Ishikawa (cell line): ENCODE results near the gene C16orf78.

Source experiments
- CEBPB ChIP-seq: IDR thresholded peaks from 2 replicates; pipeline ENCODE4 v1.6.1; 2012
- CREB1 ChIP-seq: IDR thresholded peaks from 2 replicates; pipeline ENCODE4 v1.6.1; 2012; ENCODE audit warnings: low read depth
- EGR1 ChIP-seq: IDR thresholded peaks from 2 replicates; pipeline ENCODE4 v1.6.1; 2012
- EP300 ChIP-seq: IDR thresholded peaks from 2 replicates; pipeline ENCODE4 v1.6.1; 2012; ENCODE audit warnings: borderline replicate concordance
- FOXM1 ChIP-seq: IDR thresholded peaks from 2 replicates; pipeline ENCODE4 v1.6.1; 2012; ENCODE audit warnings: low read depth, borderline replicate concordance
- MAX ChIP-seq: IDR thresholded peaks from 2 replicates; pipeline ENCODE4 v1.6.1; 2012
- NFIC ChIP-seq: IDR thresholded peaks from 2 replicates; pipeline ENCODE4 v1.6.1; 2012
- RAD21 ChIP-seq: IDR thresholded peaks from 2 replicates; pipeline ENCODE4 v1.6.1; 2012; ENCODE audit warnings: low read depth
- REST ChIP-seq: IDR thresholded peaks from 2 replicates; pipeline ENCODE4 v1.6.1; 2012; ENCODE audit warnings: low read depth, mild to moderate bottlenecking
- TAF1 ChIP-seq: IDR thresholded peaks from 2 replicates; pipeline ENCODE4 v1.6.1; 2012; ENCODE audit warnings: low read depth, mild to moderate bottlenecking
- TCF12 ChIP-seq: IDR thresholded peaks from 2 replicates; pipeline ENCODE4 v1.6.1; 2012; ENCODE audit warnings: low read depth
- TEAD4 ChIP-seq: IDR thresholded peaks from 2 replicates; pipeline ENCODE4 v1.6.1; 2012
- USF1 ChIP-seq: IDR thresholded peaks from 2 replicates; pipeline ENCODE4 v1.6.1; 2012
- YY1 ChIP-seq: IDR thresholded peaks from 2 replicates; pipeline ENCODE4 v1.6.1; 2012; ENCODE audit warnings: low read depth
- ZBTB7A ChIP-seq: IDR thresholded peaks from 2 replicates; pipeline ENCODE4 v1.6.1; 2012; ENCODE audit warnings: low read depth

Gene C16orf78

GRCh38 chr16:49411121-49411970 is 37.7 kb downstream of the C16orf78 start:
- no peak for TF ChIP-seq YY1
- TF ChIP-seq ZBTB7A: no peak
- TF ChIP-seq CREB1: no peak
- no peak for TF ChIP-seq USF1

GRCh38 chr16:49414671-49415070 is 41.1 kb downstream of the C16orf78 start:
- TF ChIP-seq TCF12: no peak
- TF ChIP-seq REST: no peak
- no peak for TF ChIP-seq TAF1
- no peak for TF ChIP-seq MAX
- no peak for TF ChIP-seq RAD21

GRCh38 chr16:49415083-49415482 is 41.5 kb downstream of the C16orf78 start:
- TF ChIP-seq CREB1 (no peak), TCF12 (no peak), USF1 (no peak), EGR1 (no peak), ZBTB7A (no peak), MAX (no peak), YY1 (no peak), EP300 (no peak), REST (no peak), TEAD4 (no peak), FOXM1 (no peak), NFIC (no peak), CEBPB (no peak), TAF1 (no peak), RAD21 (no peak)

- TF ChIP-seq TCF12: no peak
- no peak for TF ChIP-seq CREB1
- no peak for TF ChIP-seq CEBPB
- TF ChIP-seq TEAD4: no peak
- no peak for TF ChIP-seq EP300
- TF ChIP-seq YY1: no peak
- no peak for TF ChIP-seq EGR1
- TF ChIP-seq USF1: no peak
- TF ChIP-seq TAF1: no peak
- no peak for TF ChIP-seq ZBTB7A
- TF ChIP-seq NFIC: no peak
- no peak for TF ChIP-seq FOXM1
- no peak for TF ChIP-seq MAX
- TF ChIP-seq RAD21: no peak
Observed at GRCh38 chr16:49416001-49416675, 42.5 kb downstream of the C16orf78 start.

GRCh38 chr16:49417354-49417753 is 43.8 kb downstream of the C16orf78 start:
- no peak for TF ChIP-seq RAD21
- TF ChIP-seq TAF1: no peak
- TF ChIP-seq EGR1: no peak
- TF ChIP-seq TEAD4: no peak
